Measurements from ENCODE around the gene C22orf31.

Gene C22orf31

DNA sequence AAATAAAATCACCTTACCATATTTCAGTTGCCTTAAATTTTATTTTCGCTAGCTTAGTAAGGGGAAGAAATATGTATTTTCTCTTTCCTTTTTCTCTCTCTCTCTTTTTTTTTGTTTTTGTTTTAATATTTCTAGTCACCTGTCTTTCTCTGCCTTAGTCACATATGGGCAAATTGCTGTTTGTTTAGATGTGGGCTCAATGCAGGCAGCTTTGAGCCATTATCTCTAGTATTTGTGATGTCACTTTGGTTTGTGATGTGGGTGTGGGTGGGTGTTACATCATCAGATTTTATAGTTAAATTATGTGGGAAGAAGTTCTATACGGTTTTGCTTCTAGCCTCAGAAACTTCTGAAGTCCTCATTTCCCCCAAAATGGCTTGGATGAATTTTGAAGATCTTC lies at the start of gene C22orf31:
C22orf31 (minus strand) TSS at position 59 of the 400 bp plus-strand sequence; CDS start at position 20, 39 bp downstream.
- Histone ChIP-seq H3K4me3 (ENCODE audit: insufficient read length, low read depth) (no peak within 1 kb of the TSS), H3K27me3 (ENCODE audit: insufficient read depth, insufficient read length) (no peaks in the 10 kb centered on the region), H3K36me3 (ENCODE audit: insufficient read depth, insufficient read length, low read length) (no peaks in the 10 kb centered on the region), H3K4me1 (ENCODE audit: insufficient read depth, insufficient read length) (no peaks in the 10 kb centered on the region), H3K9me3 (ENCODE audit: insufficient read depth, low read length) (no peaks in the 10 kb centered on the region), H3K9ac (ENCODE audit: insufficient read length, low read depth) (no peak within 1 kb of the TSS)
- TF ChIP-seq SUZ12 (IDR thresholded peaks at IDR 0.05; ENCODE audit: extremely low read depth, insufficient read depth, insufficient read length) (no peak), YY1 (IDR thresholded peaks at IDR 0.05; ENCODE audit: insufficient read depth, insufficient read length) (no peak), ZNF274 (IDR thresholded peaks at IDR 0.05; ENCODE audit: low read depth, low read length) (no peak)
- DNase-seq (ENCODE audit: low read depth, low spot score) = no peak

GRCh38 chr22:29110946-29111345 lies 49.3 kb upstream of the C22orf31 start:
- peaks cover 2% of the 10 kb centered on the region for H3K4me1 ChIP-seq (ENCODE audit: insufficient read depth, insufficient read length)
- no peaks in the 10 kb centered on the region for H3K27me3 ChIP-seq (ENCODE audit: insufficient read depth, insufficient read length)
- H3K9me3 ChIP-seq (ENCODE audit: insufficient read depth, low read length) = no peaks in the 10 kb centered on the region
- no peaks in the 10 kb centered on the region for H3K36me3 ChIP-seq (ENCODE audit: insufficient read depth, insufficient read length, low read length)
- TF ChIP-seq ZNF274 (IDR thresholded peaks at IDR 0.05; ENCODE audit: low read depth, low read length) = no peak
- TF ChIP-seq SUZ12 (IDR thresholded peaks at IDR 0.05; ENCODE audit: extremely low read depth, insufficient read depth, insufficient read length) = no peak
- no peak for TF ChIP-seq YY1 (IDR thresholded peaks at IDR 0.05; ENCODE audit: insufficient read depth, insufficient read length)
- DNase-seq (ENCODE audit: low read depth, low spot score) = no peak
- H3K9ac ChIP-seq (ENCODE audit: insufficient read length, low read depth) = no peak overlapping the region
- no peak overlapping the region for H3K4me3 ChIP-seq (ENCODE audit: insufficient read length, low read depth)

DNA sequence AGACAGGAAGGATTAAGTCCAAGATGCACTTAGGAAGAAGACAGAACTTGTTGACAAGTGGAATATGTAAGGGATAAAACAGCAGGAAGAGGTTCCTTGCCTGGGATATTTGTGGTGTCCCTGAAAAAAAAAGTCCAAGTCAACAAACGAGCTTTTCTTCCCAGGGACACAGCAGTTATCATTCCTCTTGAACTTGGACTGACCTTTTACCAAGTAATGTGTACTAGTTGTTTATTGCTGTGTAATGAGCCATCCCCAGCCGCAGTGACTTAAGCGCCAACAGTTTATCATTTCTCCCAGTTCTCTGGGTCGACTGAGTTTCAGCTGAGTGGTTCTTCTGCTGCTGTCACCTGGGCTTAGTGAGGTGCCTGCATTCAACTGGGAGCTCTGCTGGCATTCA lies 48.2 kb upstream of the C22orf31 start:
- TF ChIP-seq SUZ12 (IDR thresholded peaks at IDR 0.05; ENCODE audit: extremely low read depth, insufficient read depth, insufficient read length) = no peak
- TF ChIP-seq ZNF274 (IDR thresholded peaks at IDR 0.05; ENCODE audit: low read depth, low read length) = no peak
- TF ChIP-seq YY1 (IDR thresholded peaks at IDR 0.05; ENCODE audit: insufficient read depth, insufficient read length) = no peak
- Histone ChIP-seq H3K4me3 (ENCODE audit: insufficient read length, low read depth) (no peak overlapping the region), H3K36me3 (ENCODE audit: insufficient read depth, insufficient read length, low read length) (no peaks in the 10 kb centered on the region), H3K4me1 (ENCODE audit: insufficient read depth, insufficient read length) (peaks cover 2% of the 10 kb centered on the region), H3K9ac (ENCODE audit: insufficient read length, low read depth) (no peak overlapping the region), H3K9me3 (ENCODE audit: insufficient read depth, low read length) (no peaks in the 10 kb centered on the region), H3K27me3 (ENCODE audit: insufficient read depth, insufficient read length) (no peaks in the 10 kb centered on the region)
- DNase-seq (ENCODE audit: low read depth, low spot score) = no peak

GRCh38 chr22:29108137-29108536 lies 46.5 kb upstream of the C22orf31 start:
- Histone ChIP-seq H3K4me3 (ENCODE audit: insufficient read length, low read depth) (no peak overlapping the region), H3K9me3 (ENCODE audit: insufficient read depth, low read length) (no peaks in the 10 kb centered on the region), H3K4me1 (ENCODE audit: insufficient read depth, insufficient read length) (no peaks in the 10 kb centered on the region), H3K9ac (ENCODE audit: insufficient read length, low read depth) (no peak overlapping the region), H3K36me3 (ENCODE audit: insufficient read depth, insufficient read length, low read length) (no peaks in the 10 kb centered on the region), H3K27me3 (ENCODE audit: insufficient read depth, insufficient read length) (no peaks in the 10 kb centered on the region)
- no peak for TF ChIP-seq ZNF274 (IDR thresholded peaks at IDR 0.05; ENCODE audit: low read depth, low read length)
- TF ChIP-seq SUZ12 (IDR thresholded peaks at IDR 0.05; ENCODE audit: extremely low read depth, insufficient read depth, insufficient read length) = no peak
- no peak for TF ChIP-seq YY1 (IDR thresholded peaks at IDR 0.05; ENCODE audit: insufficient read depth, insufficient read length)
- no peak for DNase-seq (ENCODE audit: low read depth, low spot score)

GRCh38 chr22:29106839-29107238 lies 45.2 kb upstream of the C22orf31 start:
- no peak for DNase-seq (ENCODE audit: low read depth, low spot score)
- H3K36me3 ChIP-seq (ENCODE audit: insufficient read depth, insufficient read length, low read length) = no peaks in the 10 kb centered on the region
- no peaks in the 10 kb centered on the region for H3K27me3 ChIP-seq (ENCODE audit: insufficient read depth, insufficient read length)
- H3K4me3 ChIP-seq (ENCODE audit: insufficient read length, low read depth) = no peak overlapping the region
- no peak for TF ChIP-seq SUZ12 (IDR thresholded peaks at IDR 0.05; ENCODE audit: extremely low read depth, insufficient read depth, insufficient read length)
- TF ChIP-seq ZNF274 (IDR thresholded peaks at IDR 0.05; ENCODE audit: low read depth, low read length) = no peak
- no peaks in the 10 kb centered on the region for H3K9me3 ChIP-seq (ENCODE audit: insufficient read depth, low read length)
- no peaks in the 10 kb centered on the region for H3K4me1 ChIP-seq (ENCODE audit: insufficient read depth, insufficient read length)
- H3K9ac ChIP-seq (ENCODE audit: insufficient read length, low read depth) = no peak overlapping the region

DNA sequence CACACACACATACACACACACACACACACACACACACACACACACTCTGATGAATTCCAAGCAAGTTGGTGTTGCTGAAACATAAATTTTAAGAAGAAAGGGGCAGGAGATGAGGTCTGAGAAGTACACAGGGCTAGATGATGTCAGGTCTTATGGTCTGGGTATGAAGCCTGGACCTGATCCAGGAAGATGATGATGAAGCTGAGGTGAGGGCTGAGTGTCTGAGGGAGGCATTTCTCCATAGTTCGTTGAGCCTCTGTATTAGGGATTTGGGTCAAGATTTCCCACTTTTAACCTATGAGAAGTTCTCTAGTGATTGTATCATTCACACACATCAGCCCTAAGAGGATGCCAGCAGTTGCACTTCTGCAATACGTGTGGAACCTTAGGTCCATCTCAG lies 43.8 kb upstream of the C22orf31 start:
- TF ChIP-seq ZNF274 (IDR thresholded peaks at IDR 0.05; ENCODE audit: low read depth, low read length) = no peak
- no peak for TF ChIP-seq YY1 (IDR thresholded peaks at IDR 0.05; ENCODE audit: insufficient read depth, insufficient read length)
- TF ChIP-seq SUZ12 (IDR thresholded peaks at IDR 0.05; ENCODE audit: extremely low read depth, insufficient read depth, insufficient read length) = no peak
- Histone ChIP-seq H3K27me3 (ENCODE audit: insufficient read depth, insufficient read length) (no peaks in the 10 kb centered on the region), H3K9me3 (ENCODE audit: insufficient read depth, low read length) (no peaks in the 10 kb centered on the region), H3K36me3 (ENCODE audit: insufficient read depth, insufficient read length, low read length) (no peaks in the 10 kb centered on the region), H3K4me3 (ENCODE audit: insufficient read length, low read depth) (no peak overlapping the region), H3K9ac (ENCODE audit: insufficient read length, low read depth) (no peak overlapping the region), H3K4me1 (ENCODE audit: insufficient read depth, insufficient read length) (no peaks in the 10 kb centered on the region)
- DNase-seq (ENCODE audit: low read depth, low spot score) = no peak

GRCh38 chr22:29103121-29103520 lies 41.5 kb upstream of the C22orf31 start:
- H3K9ac ChIP-seq (ENCODE audit: insufficient read length, low read depth) = no peak overlapping the region

More at GRCh38 chr22:29103121-29103520, 41.5 kb upstream of the C22orf31 start:
- Histone ChIP-seq H3K9me3 (ENCODE audit: insufficient read depth, low read length) (no peaks in the 10 kb centered on the region), H3K4me3 (ENCODE audit: insufficient read length, low read depth) (no peak overlapping the region), H3K36me3 (ENCODE audit: insufficient read depth, insufficient read length, low read length) (no peaks in the 10 kb centered on the region), H3K4me1 (ENCODE audit: insufficient read depth, insufficient read length) (no peaks in the 10 kb centered on the region), H3K27me3 (ENCODE audit: insufficient read depth, insufficient read length) (no peaks in the 10 kb centered on the region)
- no peak for DNase-seq (ENCODE audit: low read depth, low spot score)
- TF ChIP-seq SUZ12 (IDR thresholded peaks at IDR 0.05; ENCODE audit: extremely low read depth, insufficient read depth, insufficient read length) (no peak), ZNF274 (IDR thresholded peaks at IDR 0.05; ENCODE audit: low read depth, low read length) (no peak), YY1 (IDR thresholded peaks at IDR 0.05; ENCODE audit: insufficient read depth, insufficient read length) (no peak)

Data from NT2/D1 (cell line).